Endothelial cell of umbilical vein (primary cell): ENCODE results near the gene TMEM119. TPM values are rescaled to one million over a fixed set of nuclear protein-coding genes. Genes with fewer than 3 reads are reported as not detected.

Source experiments
- BruUV-seq: library from RNA; stranded (reverse); fragments of 400-500 nt; replicated peaks from 2 replicates; lab custom pipeline; 2021; lab: Mats Ljungman, UMichigan
- CTCF ChIA-PET: fragments of 300-600, 350-600 bp; sonication (Branson Sonifier 250); formaldehyde crosslinking; loops from one replicate; lab custom pipeline; 2021; ENCODE audit warnings: antibody characterized with exemption, inconsistent platforms; lab: Charles Lee
- POLR2A ChIA-PET: fragments of 300-600, 350-600 bp; sonication (Branson Sonifier 250); formaldehyde crosslinking; loops from one replicate; lab custom pipeline; 2021; ENCODE audit warnings: antibody characterized with exemption, inconsistent platforms; lab: Charles Lee
- DNase-seq: peaks from one replicate; pipeline ENCODE4 v3.0.0-alpha.2; 2011; ENCODE audit warnings: low read depth, low spot score
- FAIRE-seq: peaks from 2 replicates; lab custom pipeline; 2011; peaks lifted over from hg19 to GRCh38; lab: Jason Lieb, UNC
- H2AFZ ChIP-seq: 2 replicates; pipeline ENCODE4 v1.6.0; 2012; ENCODE audit warnings: low read depth, low read length, control low read depth, inconsistent platforms
- H3K27ac ChIP-seq: 2 replicates; pipeline ENCODE4 v1.5.1; 2011; ENCODE audit warnings: low read depth, mild to moderate bottlenecking, control low read depth, low read length, moderate library complexity; ENCODE audit not compliant: insufficient read depth
- H3K27me3 ChIP-seq, 2 experiments: 2 replicates each; pipeline versions ENCODE4 v1.6.0 to v1.6.1; 2011; ENCODE audit warnings: low read length in 2 of 2, mixed read lengths in 1 of 2; ENCODE audit not compliant: control insufficient read depth in 2 of 2, insufficient read depth in 2 of 2
- H3K36me3 ChIP-seq, 2 experiments: 2 replicates in 1 of 2; 3 replicates in 1 of 2; pipeline ENCODE4 v1.5.1; 2011; ENCODE audit warnings: low read length in 2 of 2, mild to moderate bottlenecking in 1 of 2, moderate library complexity in 1 of 2; ENCODE audit not compliant: control insufficient read depth in 2 of 2, insufficient read depth in 2 of 2; ENCODE audit errors: extremely low read depth in 1 of 2
- H3K4me1 ChIP-seq: 3 replicates; pipeline ENCODE4 v1.5.1; 2011; ENCODE audit warnings: mild to moderate bottlenecking, low read length; ENCODE audit not compliant: control insufficient read depth, insufficient read depth; ENCODE audit errors: extremely low read depth
- H3K4me2 ChIP-seq: 2 replicates; pipeline ENCODE4 v1.6.1; 2011; ENCODE audit warnings: low read length, control low read depth, mixed read lengths; ENCODE audit not compliant: insufficient read depth
- H3K4me3 ChIP-seq, 3 experiments: fragments of 200-600 bp in 1 of 3; sonication (generic), shearing (Covaris generic) in 1 of 3; replicated peaks in 1 of 3; 2 replicates each; pipeline ENCODE4 v1.5.1; 2011 to 2016; ENCODE audit warnings: control low read depth in 3 of 3, low read length in 3 of 3, mild to moderate bottlenecking in 2 of 3, inconsistent platforms in 1 of 3, low read depth in 1 of 3, moderate library complexity in 1 of 3; ENCODE audit not compliant: insufficient read depth in 1 of 3
- H3K79me2 ChIP-seq: 2 replicates; pipeline ENCODE4 v1.6.0; 2012; ENCODE audit warnings: low read length, inconsistent platforms; ENCODE audit not compliant: control insufficient read depth, insufficient read depth
- H3K9ac ChIP-seq: replicated peaks from 2 replicates; pipeline ENCODE3; 2011; ENCODE audit warnings: low read length, control low read depth; ENCODE audit not compliant: insufficient read depth; ENCODE audit errors: extremely low read depth
- H3K9me1 ChIP-seq: replicated peaks from 3 replicates; pipeline ENCODE4 v1.6.0; 2011; ENCODE audit warnings: mild to moderate bottlenecking, low read length; ENCODE audit not compliant: control insufficient read depth, insufficient read depth; ENCODE audit errors: extremely low read depth
- H3K9me3 ChIP-seq: replicated peaks from 2 replicates; pipeline ENCODE4 v1.5.1; 2012; ENCODE audit warnings: low read length, inconsistent platforms; ENCODE audit not compliant: control insufficient read depth, insufficient read depth
- H4K20me1 ChIP-seq: replicated peaks from 2 replicates; pipeline ENCODE3; 2011; ENCODE audit warnings: mild to moderate bottlenecking, low read length; ENCODE audit not compliant: control insufficient read depth, insufficient read depth; ENCODE audit errors: extremely low read depth
- EZH2 ChIP-seq: IDR thresholded peaks from 2 replicates; pipeline ENCODE4 v1.6.1; 2012; ENCODE audit warnings: borderline replicate concordance, low read depth, mild to moderate bottlenecking, moderate library complexity, low read length, inconsistent platforms; ENCODE audit not compliant: severe bottlenecking
- FOS ChIP-seq: IDR thresholded peaks from 2 replicates; pipeline ENCODE4 v1.6.1; 2011; ENCODE audit warnings: mild to moderate bottlenecking, low read length, moderate library complexity, borderline replicate concordance; ENCODE audit not compliant: insufficient read depth
- GATA2 ChIP-seq: IDR thresholded peaks from 2 replicates; pipeline ENCODE4 v1.7.0; 2011; ENCODE audit warnings: low read depth, mild to moderate bottlenecking, moderate library complexity, mixed read lengths, low read length; ENCODE audit not compliant: insufficient read length, insufficient read depth
- JUN ChIP-seq: IDR thresholded peaks from 2 replicates; pipeline ENCODE4 v1.6.1; 2011; ENCODE audit warnings: borderline replicate concordance, low read depth; ENCODE audit not compliant: insufficient read length, insufficient read depth
- MYC ChIP-seq: IDR thresholded peaks from one replicate; pipeline ENCODE4 v1.6.1; 2011; ENCODE audit warnings: mild to moderate bottlenecking, low read depth, low read length
- POLR2A ChIP-seq: IDR thresholded peaks from 2 replicates; pipeline ENCODE4 v1.6.1; 2012; ENCODE audit warnings: low read depth, mild to moderate bottlenecking, control low read depth, low read length
- POLR2AphosphoS5 ChIP-seq: IDR thresholded peaks from 2 replicates; pipeline ENCODE4 v1.6.1; 2012; ENCODE audit warnings: low read depth, mild to moderate bottlenecking, control low read depth, low read length, moderate library complexity; ENCODE audit not compliant: insufficient read depth
- dilution Hi-C: fragments of 300-500 bp; cut with MboI; formaldehyde crosslinking; loops from one replicate; pipeline ENCODE4 v1.15.0; 2019; ENCODE audit warnings: low sequenced_read_pairs; ENCODE audit not compliant: extremely low pct_ligation_motif_present
- intact Hi-C: fragments of 100-400 bp; cut with micrococcal nuclease; formaldehyde crosslinking; loops from one replicate; pipeline ENCODE4 v1.10.0; 2022
- polyA plus RNA-seq, 4 experiments: library from polyadenylated mRNA; depleted of rRNA in 3 of 4; stranded (reverse) in 3 of 4; unstranded in 1 of 4; fragments of >200 nt; gene quantifications; 2 replicates each; pipeline versions ENCODE4 v1.2.1 to v1.2.3, GENCODE V29; 2011 to 2012; ENCODE audit warnings: missing spikeins in 1 of 4
- total RNA-seq: library from RNA; stranded (reverse); gene quantifications from 2 replicates; pipeline ENCODE4 v1.2.3, GENCODE V29; 2021
- TF ChIP-seq, protein P1 (sequence below), 2 donors: IDR thresholded peaks; 1 replicate in 1 of 2; 2 replicates in 1 of 2; pipeline ENCODE4 v1.5.1; 2011; ENCODE audit warnings: low read length in 2 of 2, mild to moderate bottlenecking in 2 of 2, moderate library complexity in 2 of 2, control low read depth in 1 of 2, inconsistent platforms in 1 of 2, low read depth in 1 of 2; ENCODE audit not compliant: insufficient read depth in 1 of 2; ENCODE audit errors: extremely low read depth in 1 of 2
- TF ChIP-seq, protein P2 (sequence below): IDR thresholded peaks from 2 replicates; pipeline ENCODE4 v1.6.1; 2011; ENCODE audit not compliant: insufficient read depth, insufficient read length

Gene TMEM119
- total and polyA plus RNA-seq, 2 donors (not counting 3 experiments of a cell fraction or from before 2014, with no cell fraction given): not detected

DNA sequence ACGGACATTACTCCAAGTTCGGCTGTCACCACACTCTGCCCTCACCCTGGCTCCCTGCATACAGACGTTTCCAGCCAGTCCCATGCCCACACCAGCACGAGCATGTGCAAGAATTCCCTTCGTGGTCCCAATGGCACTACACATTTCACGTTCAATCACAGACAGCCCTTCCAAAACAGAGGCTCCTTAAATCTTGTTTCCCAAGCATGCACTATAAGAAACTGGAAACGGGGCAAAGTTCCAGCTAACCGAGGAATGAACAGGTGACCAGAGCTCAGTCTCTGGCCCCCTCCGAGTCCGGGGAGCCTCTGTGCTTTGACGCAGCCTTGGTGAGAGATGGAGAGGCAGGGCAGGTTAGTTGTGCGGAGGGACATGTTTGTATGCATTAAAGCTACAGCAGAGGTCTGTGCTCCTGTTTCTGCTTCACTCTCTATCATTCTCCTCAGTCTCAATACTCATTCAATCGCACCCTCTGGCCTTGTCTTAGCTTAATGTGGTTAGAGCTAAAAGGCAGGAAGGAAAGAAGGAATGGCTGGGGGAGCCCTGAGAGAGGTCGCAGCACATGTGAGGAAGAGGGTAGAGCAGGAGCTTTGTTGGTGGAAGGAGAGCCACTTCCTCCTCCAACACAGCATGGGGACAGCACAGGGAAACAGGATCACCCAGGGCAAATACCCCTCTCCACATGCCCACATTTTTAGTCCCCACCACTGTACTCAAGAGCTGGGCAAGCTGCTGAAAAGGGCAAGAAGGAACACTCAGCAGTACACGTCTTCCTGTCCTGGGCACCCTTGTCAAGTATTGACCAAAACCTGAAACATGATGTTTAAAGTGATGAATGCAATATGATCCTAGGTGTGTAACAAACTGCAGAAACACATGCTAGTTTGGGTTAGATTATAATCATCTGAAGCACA lies 48.1 kb upstream of the TMEM119 start:
- no peaks in the 10 kb centered on the region for H4K20me1 ChIP-seq
- dilution Hi-C loops (no loop called here), intact Hi-C loops (loop anchor here (2.0 to 5.0 kb wide), 2 partner anchors 19 to 206 kb away; no protein-coding TSS in a partner anchor)
- H3K9me3 ChIP-seq: no peaks in the 10 kb centered on the region
- no peaks in the 10 kb centered on the region for H3K27me3 ChIP-seq
- ChIA-PET CTCF (interaction anchor here (1.0 to 3.6 kb wide), 7 partner anchors 19 to 305 kb away, joined by 3 to 26 read pairs (median 5); no protein-coding TSS in a partner anchor), POLR2A (interaction anchor here (0.8 kb wide), 1 partner anchor 199 kb away, joined by 3 read pairs; no protein-coding TSS in a partner anchor)
- no TSS peak for BruUV-seq
- no peak overlapping the region for H2AFZ ChIP-seq
- H3K4me1 ChIP-seq: peaks cover 62% of the 10 kb centered on the region
- no peak overlapping the region for H3K4me3 ChIP-seq
- TF ChIP-seq, protein P1, sequence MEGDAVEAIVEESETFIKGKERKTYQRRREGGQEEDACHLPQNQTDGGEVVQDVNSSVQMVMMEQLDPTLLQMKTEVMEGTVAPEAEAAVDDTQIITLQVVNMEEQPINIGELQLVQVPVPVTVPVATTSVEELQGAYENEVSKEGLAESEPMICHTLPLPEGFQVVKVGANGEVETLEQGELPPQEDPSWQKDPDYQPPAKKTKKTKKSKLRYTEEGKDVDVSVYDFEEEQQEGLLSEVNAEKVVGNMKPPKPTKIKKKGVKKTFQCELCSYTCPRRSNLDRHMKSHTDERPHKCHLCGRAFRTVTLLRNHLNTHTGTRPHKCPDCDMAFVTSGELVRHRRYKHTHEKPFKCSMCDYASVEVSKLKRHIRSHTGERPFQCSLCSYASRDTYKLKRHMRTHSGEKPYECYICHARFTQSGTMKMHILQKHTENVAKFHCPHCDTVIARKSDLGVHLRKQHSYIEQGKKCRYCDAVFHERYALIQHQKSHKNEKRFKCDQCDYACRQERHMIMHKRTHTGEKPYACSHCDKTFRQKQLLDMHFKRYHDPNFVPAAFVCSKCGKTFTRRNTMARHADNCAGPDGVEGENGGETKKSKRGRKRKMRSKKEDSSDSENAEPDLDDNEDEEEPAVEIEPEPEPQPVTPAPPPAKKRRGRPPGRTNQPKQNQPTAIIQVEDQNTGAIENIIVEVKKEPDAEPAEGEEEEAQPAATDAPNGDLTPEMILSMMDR (IDR thresholded peaks at IDR 0.05; ENCODE audit: extremely low read depth in 1 of 2, insufficient read depth in 1 of 2, low read depth in 1 of 2, low read length in 2 of 2): no peak
- H3K4me2 ChIP-seq: peak overlapping the region; percentile 43
- peak overlapping the region; percentile 54 for H3K27ac ChIP-seq
- no peaks in the 10 kb centered on the region for H3K9me1 ChIP-seq
- peak overlapping the region; percentile 28 for H3K9ac ChIP-seq
- H3K36me3 ChIP-seq: peaks cover 4 to 12% of the 10 kb centered on the region in 2 experiments
- no peak for FAIRE-seq
- no peak for DNase-seq
- no peaks in the 10 kb centered on the region for H3K79me2 ChIP-seq

DNA sequence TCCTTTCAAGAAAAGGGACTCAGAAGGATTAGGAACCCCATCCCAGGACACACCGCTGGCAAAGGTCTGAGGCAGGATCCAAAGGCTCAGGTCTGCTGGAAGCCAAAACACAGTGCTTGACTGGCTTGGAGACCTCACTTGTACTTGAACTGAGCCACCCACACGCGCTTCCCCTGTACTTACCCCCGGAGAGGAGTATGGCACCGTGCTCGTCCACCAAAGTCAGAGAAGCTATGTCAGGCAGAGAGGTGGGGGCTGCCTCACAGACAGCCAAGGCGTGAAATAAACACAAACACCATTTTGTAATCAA lies 46.9 kb upstream of the TMEM119 start:
- ChIA-PET CTCF (interaction anchor here (3.5 to 3.6 kb wide), 2 partner anchors 26 to 159 kb away, joined by 13 to 26 read pairs; no protein-coding TSS in a partner anchor), POLR2A (no interaction called here)
- H3K4me1 ChIP-seq: peaks cover 54% of the 10 kb centered on the region
- peak overlapping the region; percentile 76 for H3K27ac ChIP-seq
- H3K9me1 ChIP-seq: no peaks in the 10 kb centered on the region
- no peak overlapping the region for H2AFZ ChIP-seq
- dilution Hi-C loops (no loop called here), intact Hi-C loops (loop anchor here (1.0 to 5.0 kb wide), 5 partner anchors 20 to 208 kb away; no protein-coding TSS in a partner anchor)
- TF ChIP-seq JUN: no peak
- TF ChIP-seq, protein P1 (IDR thresholded peaks at IDR 0.05; ENCODE audit: extremely low read depth in 1 of 2, insufficient read depth in 1 of 2, low read depth in 1 of 2, low read length in 2 of 2): no peak
- TF ChIP-seq EZH2: no peak
- no peak for TF ChIP-seq POLR2A
- no peak for TF ChIP-seq POLR2AphosphoS5
- TF ChIP-seq, protein P2, sequence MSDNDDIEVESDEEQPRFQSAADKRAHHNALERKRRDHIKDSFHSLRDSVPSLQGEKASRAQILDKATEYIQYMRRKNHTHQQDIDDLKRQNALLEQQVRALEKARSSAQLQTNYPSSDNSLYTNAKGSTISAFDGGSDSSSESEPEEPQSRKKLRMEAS: no peak
- TF ChIP-seq MYC: no peak
- TF ChIP-seq FOS: no peak
- TF ChIP-seq GATA2: no peak
- H4K20me1 ChIP-seq: no peaks in the 10 kb centered on the region
- H3K4me2 ChIP-seq: no peak overlapping the region
- H3K27me3 ChIP-seq: no peaks in the 10 kb centered on the region
- no TSS peak for BruUV-seq
- H3K9ac ChIP-seq: no peak overlapping the region
- FAIRE-seq: no peak
- H3K4me3 ChIP-seq: no peak overlapping the region
- no peaks in the 10 kb centered on the region for H3K79me2 ChIP-seq
- peaks cover 4 to 12% of the 10 kb centered on the region in 2 experiments for H3K36me3 ChIP-seq
- no peak for DNase-seq
- H3K9me3 ChIP-seq: no peaks in the 10 kb centered on the region
